NB4 (cell line): ENCODE measurements around the gene NMB.

Source experiments
- DNase-seq: peaks from one replicate; pipeline ENCODE4 v3.0.0; 2010; ENCODE audit warnings: low read depth
- H3K4me3 ChIP-seq: one replicate; pipeline ENCODE4 v1.5.1; 2011; ENCODE audit warnings: mild to moderate bottlenecking, low read depth, low read length, moderate library complexity
- MAX ChIP-seq: IDR thresholded peaks from 2 replicates; pipeline ENCODE4 v1.6.1; 2011; ENCODE audit warnings: low read depth, low read length
- MYC ChIP-seq: IDR thresholded peaks from 2 replicates; pipeline ENCODE4 v1.6.1; 2011; ENCODE audit warnings: low read depth, low read length
- POLR2A ChIP-seq: IDR thresholded peaks from 2 replicates; pipeline ENCODE4 v1.6.1; 2011; ENCODE audit warnings: mild to moderate bottlenecking; ENCODE audit not compliant: insufficient read length; ENCODE audit errors: extremely low read depth
- TF ChIP-seq, protein P1 (sequence below): IDR thresholded peaks from one replicate; pipeline ENCODE4 v1.5.1; 2012; ENCODE audit warnings: low read depth, low read length

NMB gene

DNA sequence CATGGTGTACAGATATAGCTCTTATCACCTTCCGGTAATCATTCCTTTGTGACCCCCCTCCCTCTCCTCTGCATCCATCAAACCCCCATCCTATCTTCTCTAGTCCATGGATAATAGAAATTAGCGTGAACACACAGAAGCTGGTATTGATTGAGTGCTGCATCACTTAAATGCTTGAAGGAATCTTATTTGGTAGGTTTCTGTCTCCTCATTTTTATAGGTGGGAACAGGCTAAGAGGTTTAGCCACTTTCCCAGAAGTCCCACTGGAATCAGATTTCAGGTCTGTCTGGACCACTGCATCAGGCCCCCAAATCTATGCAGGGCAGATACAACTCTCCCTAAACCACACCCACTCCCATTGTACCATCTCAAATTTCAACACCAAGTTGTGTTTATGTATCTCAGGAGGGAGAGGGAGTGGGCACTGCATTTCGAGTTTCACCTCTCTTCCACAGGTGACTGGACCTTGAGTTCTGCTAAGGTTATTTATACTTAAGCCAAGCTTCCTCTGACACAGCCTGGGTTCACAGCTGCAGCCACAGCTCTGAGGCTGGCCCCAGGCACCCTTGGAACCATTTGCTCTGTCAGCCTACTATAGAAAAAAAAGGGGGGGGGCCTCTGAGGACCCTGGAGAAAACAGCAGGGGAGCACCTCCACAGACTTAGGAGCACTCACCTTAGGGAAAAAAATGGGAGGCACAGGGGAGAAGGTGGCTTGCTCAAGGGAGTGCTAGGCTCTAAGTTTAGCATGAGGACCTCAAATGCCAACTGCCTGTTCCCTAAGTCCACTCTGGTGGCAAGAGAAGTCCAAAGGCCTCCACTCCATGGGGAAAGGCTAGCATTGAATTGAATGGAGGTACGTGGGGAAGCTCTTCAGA, 2.1 kb upstream of the NMB start:
- TF ChIP-seq MYC = no peak
- no peak for TF ChIP-seq MAX
- no peak for TF ChIP-seq POLR2A
- TF ChIP-seq, protein P1, sequence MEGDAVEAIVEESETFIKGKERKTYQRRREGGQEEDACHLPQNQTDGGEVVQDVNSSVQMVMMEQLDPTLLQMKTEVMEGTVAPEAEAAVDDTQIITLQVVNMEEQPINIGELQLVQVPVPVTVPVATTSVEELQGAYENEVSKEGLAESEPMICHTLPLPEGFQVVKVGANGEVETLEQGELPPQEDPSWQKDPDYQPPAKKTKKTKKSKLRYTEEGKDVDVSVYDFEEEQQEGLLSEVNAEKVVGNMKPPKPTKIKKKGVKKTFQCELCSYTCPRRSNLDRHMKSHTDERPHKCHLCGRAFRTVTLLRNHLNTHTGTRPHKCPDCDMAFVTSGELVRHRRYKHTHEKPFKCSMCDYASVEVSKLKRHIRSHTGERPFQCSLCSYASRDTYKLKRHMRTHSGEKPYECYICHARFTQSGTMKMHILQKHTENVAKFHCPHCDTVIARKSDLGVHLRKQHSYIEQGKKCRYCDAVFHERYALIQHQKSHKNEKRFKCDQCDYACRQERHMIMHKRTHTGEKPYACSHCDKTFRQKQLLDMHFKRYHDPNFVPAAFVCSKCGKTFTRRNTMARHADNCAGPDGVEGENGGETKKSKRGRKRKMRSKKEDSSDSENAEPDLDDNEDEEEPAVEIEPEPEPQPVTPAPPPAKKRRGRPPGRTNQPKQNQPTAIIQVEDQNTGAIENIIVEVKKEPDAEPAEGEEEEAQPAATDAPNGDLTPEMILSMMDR = no peak
- DNase-seq = no peak
- H3K4me3 ChIP-seq = no peak overlapping the region

GRCh38 chr15:84658788-84659411, 901 bp upstream of the NMB start:
- H3K4me3 ChIP-seq = peak overlapping the region; percentile 33
- no peak for TF ChIP-seq MAX
- TF ChIP-seq, protein P1 = no peak
- no peak for DNase-seq

- no peak for TF ChIP-seq POLR2A
- TF ChIP-seq, protein P1 = no peak
- no peak for TF ChIP-seq MYC
- TF ChIP-seq MAX = no peak
- DNase-seq = peak; percentile 26
- H3K4me3 ChIP-seq = peak overlapping the region; percentile 59
Observed at GRCh38 chr15:84657748-84658079, 285 bp downstream of the NMB start.

DNA sequence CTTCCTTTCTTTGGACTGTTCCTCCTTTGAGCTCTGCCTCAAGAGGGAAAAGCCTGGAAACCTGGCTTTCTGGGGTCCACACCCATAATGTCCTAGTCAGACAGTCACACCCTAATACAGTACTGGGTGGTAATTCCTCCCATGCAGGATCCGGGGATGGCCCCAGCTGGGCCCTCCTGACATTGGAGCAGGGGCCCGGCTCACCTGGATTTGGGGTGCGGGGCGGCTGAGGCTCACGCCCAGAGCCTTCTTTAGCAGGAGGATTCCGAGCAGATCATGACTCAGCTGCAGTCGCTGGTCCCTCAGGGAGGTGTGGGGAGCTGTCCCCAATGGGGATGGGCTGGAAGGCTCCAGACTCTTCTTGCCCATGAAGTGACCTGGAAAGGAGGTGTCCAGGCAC, 1.0 kb downstream of the NMB start:
- no peak for DNase-seq
- no peak overlapping the region for H3K4me3 ChIP-seq
- TF ChIP-seq, protein P1 = no peak
- TF ChIP-seq MAX (no peak), MYC (no peak), POLR2A (no peak)

DNA sequence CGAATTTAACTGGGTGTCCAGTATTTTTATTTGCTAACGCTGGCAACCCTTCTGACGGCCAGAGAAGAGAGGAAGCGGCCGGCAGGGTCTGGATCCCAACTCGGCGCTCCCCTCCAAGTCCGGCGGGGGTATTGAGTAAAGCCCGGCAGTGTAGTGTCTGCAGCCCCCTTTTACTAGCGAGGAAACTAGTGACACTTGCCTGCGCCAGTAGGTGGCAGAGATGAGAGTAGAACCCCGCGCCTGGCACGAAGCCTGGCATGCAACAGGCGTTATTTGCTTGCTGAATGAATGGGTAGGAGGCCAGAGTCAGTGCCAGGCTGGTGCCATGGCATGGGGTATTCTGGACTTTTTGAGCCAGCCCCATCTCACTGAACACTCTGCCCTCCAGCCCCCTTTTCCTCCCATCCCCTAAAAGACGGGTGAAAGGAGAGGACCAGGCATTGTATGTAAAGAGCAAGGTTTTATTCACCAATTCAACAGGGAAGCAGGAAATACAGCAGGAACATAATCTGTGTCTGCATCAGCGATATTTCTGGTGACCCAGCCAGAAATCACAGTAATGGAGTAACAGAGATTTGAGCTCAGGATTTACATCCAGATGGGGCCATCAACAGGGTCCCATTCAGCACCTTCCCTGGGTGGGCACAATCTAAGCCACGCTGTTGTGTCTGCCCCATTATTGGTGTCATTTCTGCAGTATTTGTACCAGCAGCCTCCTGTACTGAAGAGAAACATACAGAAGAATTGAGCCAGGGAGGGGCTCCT, 3.1 kb downstream of the NMB start:
- peak; percentile 76 for TF ChIP-seq MYC
- peak; percentile 68 for TF ChIP-seq MAX
- no peak for TF ChIP-seq POLR2A
- TF ChIP-seq, protein P1 = peak; percentile 76
- peak; percentile 93 for DNase-seq
- H3K4me3 ChIP-seq = peak overlapping the region; percentile 93
